HG03378 (cell line): ENCODE data around the gene DCAF11.

Experiments used
- ATAC-seq: cut with Tn5 transposase; IDR thresholded peaks from one replicate; pipeline ENCODE4 v1.9.1; 2021; ENCODE audit warnings: mild to moderate bottlenecking, moderate library complexity; ENCODE audit not compliant: unreplicated experiment

The DCAF11 gene

GRCh38 chr14:24156840-24157239 lies 42.3 kb downstream of the DCAF11 start:
- ATAC-seq = no peak

DNA sequence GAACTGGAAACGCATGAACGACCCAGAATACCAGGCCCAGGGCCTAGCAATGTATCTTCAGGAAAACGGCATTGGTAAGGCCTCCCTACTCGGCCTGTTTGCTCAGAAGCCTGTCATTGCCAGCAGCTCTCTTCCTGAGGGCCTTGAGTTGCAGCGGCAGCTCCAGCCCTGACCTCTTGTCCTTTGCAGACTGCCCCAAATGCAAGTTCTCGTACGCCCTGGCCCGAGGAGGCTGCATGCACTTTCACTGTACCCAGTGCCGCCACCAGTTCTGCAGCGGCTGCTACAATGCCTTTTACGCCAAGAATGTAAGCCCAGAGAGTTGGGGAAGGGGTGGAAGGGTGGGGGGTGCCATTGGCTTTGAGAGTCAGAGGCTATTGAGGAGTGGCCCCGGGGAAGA lies 42.8 kb downstream of the DCAF11 start:
- ATAC-seq = no peak

DNA sequence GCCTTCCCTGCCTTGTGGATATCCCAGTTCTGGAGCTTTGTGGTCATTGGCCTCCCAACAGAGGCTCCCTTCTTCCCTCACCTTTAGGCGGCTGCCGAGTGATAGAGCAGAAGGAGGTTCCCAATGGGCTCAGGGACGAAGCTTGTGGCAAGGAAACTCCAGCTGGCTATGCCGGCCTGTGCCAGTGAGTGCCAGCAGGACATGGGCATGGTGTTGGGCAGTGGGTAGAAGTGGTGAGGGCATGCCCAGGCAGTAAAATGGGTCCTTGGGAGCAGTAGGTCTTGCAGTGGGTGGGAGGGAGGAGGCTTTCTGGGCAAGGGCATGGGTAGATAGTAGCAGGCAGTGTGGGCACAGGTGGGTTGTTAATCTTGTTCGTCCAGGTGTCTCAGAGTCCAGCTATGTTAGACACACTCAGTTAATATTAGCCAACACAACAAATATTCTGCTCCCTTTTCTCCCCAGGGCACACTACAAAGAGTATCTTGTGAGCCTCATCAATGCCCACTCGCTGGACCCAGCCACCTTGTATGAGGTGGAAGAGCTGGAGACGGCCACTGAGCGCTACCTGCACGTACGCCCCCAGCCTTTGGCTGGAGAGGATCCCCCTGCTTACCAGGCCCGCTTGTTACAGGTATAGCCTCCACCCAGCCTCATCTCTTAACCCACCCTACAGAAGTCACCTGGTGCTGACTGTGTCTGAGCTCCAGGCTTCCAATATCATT lies 45.4 kb downstream of the DCAF11 start:
- ATAC-seq = no peak

- no peak for ATAC-seq
These were observed 45.9 kb downstream of the DCAF11 start for GRCh38 chr14:24160499-24160849.

GRCh38 chr14:24160850-24161804 lies 46.5 kb downstream of the DCAF11 start, which contains the start of gene IRF9:
IRF9 (plus strand) TSS chr14:24161265; CDS start chr14:24162145, 880 bp downstream.
- peak; percentile 75 for ATAC-seq

DNA sequence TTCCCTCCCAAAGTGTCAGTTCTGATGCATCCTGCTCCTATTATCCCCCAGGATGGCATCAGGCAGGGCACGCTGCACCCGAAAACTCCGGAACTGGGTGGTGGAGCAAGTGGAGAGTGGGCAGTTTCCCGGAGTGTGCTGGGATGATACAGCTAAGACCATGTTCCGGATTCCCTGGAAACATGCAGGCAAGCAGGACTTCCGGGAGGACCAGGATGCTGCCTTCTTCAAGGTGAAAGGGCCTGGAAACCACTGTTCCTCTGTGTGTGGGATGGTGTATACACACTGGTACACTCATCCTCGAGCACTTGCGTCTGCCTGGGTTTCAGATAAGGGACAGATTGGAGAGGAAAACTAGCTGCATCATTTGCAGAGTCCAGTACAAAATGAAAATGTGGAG lies 47.5 kb downstream of the DCAF11 start:
- ATAC-seq = no peak

- no peak for ATAC-seq
These were observed 50.0 kb downstream of the DCAF11 start for GRCh38 chr14:24164518-24164991.

DNA sequence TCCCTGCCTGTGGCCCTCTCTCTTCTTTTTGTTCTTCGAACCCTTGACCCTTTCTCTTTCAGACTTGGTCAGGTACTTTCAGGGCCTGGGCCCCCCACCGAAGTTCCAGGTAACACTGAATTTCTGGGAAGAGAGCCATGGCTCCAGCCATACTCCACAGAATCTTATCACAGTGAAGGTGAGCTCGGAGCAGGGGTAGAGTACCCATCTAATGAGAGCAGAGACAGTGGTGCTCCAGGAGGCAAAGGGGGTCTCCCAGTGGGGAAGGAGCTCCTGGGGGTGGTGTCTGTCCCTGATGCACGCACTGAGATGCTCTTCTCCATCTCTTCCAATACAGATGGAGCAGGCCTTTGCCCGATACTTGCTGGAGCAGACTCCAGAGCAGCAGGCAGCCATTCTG lies 51.2 kb downstream of the DCAF11 start:
- no peak for ATAC-seq

GRCh38 chr14:24167469-24168114 lies 53.0 kb downstream of the DCAF11 start:
- no peak for ATAC-seq

GRCh38 chr14:24171422-24172260 lies 57.1 kb downstream of the DCAF11 start, which contains the start of gene REC8:
REC8 (plus strand) TSS chr14:24172080; CDS start chr14:24172553, 473 bp downstream.
- peak; percentile 75 for ATAC-seq

- ATAC-seq = no peak
These were observed 57.8 kb downstream of the DCAF11 start for GRCh38 chr14:24172261-24172860.

DNA sequence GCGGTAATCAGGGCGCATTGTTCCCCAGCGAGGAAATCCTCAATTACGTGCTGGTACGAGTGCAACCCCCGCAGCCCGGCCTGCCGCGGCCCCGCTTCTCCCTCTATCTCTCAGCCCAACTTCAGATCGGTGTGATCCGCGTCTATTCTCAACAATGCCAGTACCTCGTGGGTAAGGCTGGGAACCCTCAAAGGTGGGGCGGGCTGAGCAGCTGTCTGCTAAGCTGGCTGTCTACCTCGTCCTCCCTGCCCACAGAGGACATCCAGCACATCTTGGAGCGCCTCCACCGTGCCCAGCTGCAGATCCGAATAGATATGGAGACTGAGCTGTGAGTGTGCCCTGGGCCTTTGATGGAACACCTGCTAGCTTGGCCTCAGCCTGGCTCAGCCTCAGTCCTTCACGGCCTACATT lies 58.3 kb downstream of the DCAF11 start:
- ATAC-seq = no peak
